Measurements from ENCODE around the gene MRPL2. TPM values are rescaled to one million over a fixed set of nuclear protein-coding genes. Genes with fewer than 3 reads are reported as not detected.

The MRPL2 gene
- total and polyA plus RNA-seq, 4 donors, result 19.6 to 73.9 (median 44.7) TPM

GRCh38 chr6:43016176-43016942 lies 42.9 kb downstream of the MRPL2 start:
- WGBS, result 83% methylated on average over 7 of the region's 7 CpGs
- no peak for TF ChIP-seq RAD21 (IDR thresholded peaks at IDR 0.05)
- no peak for TF ChIP-seq ATF3 (IDR thresholded peaks at IDR 0.05)
- TF ChIP-seq HNF4A (conservative IDR thresholded peaks at IDR 0.05), result no peak
- TF ChIP-seq ZBTB33 (IDR thresholded peaks at IDR 0.05), result no peak
- TF ChIP-seq FOXA2 (IDR thresholded peaks at IDR 0.05), result no peak
- no peak for TF ChIP-seq REST (IDR thresholded peaks at IDR 0.05)
- TF ChIP-seq HNF4G (IDR thresholded peaks at IDR 0.05), result no peak
- TF ChIP-seq MAX (IDR thresholded peaks at IDR 0.05), result no peak
- no peak for TF ChIP-seq JUND (IDR thresholded peaks at IDR 0.05)
- TF ChIP-seq NR2F2 (IDR thresholded peaks at IDR 0.05), result no peak
- TF ChIP-seq GABPA (IDR thresholded peaks at IDR 0.05 in 1 of 2, conservative IDR thresholded peaks at IDR 0.05 in 1 of 2), result no peak
- no peak for TF ChIP-seq CTCF (IDR thresholded peaks at IDR 0.05; ENCODE audit: low read depth, low read length, missing input control)
- TF ChIP-seq FOXA1 (IDR thresholded peaks at IDR 0.05), result no peak
- TF ChIP-seq EGR1 (IDR thresholded peaks at IDR 0.05; ENCODE audit: low read depth in 2 of 2), result no peak
- TF ChIP-seq SP1 (IDR thresholded peaks at IDR 0.05), result no peak
- TF ChIP-seq TAF1 (conservative IDR thresholded peaks at IDR 0.05), result no peak
- TF ChIP-seq YY1 (IDR thresholded peaks at IDR 0.05), result no peak
- TF ChIP-seq RXRA (IDR thresholded peaks at IDR 0.05), result no peak
- Histone ChIP-seq H3K9ac (ENCODE audit: low read depth in 1 of 2, low read length in 2 of 2) (no peak overlapping the region), H3K9me3 (ENCODE audit: control insufficient read depth in 4 of 4, low read length in 3 of 4) (no peaks in the 10 kb centered on the region), H3K36me3 (ENCODE audit: control insufficient read depth in 4 of 4, insufficient read depth in 3 of 4, low read depth in 1 of 4, low read length in 3 of 4) (peaks cover 0 to 33% (median 17%) of the 10 kb centered on the region in 4 donors), H3K27me3 (ENCODE audit: control insufficient read depth in 4 of 4, insufficient read depth in 4 of 4, low read length in 3 of 4) (no peaks in the 10 kb centered on the region), H3K27ac (ENCODE audit: low read depth in 1 of 2, low read length in 2 of 2) (no peak overlapping the region), H3K4me3 (ENCODE audit: low read depth in 1 of 3, low read length in 3 of 3) (no peak overlapping the region), H3K4me1 (ENCODE audit: control insufficient read depth in 4 of 4, insufficient read depth in 4 of 4, low read length in 3 of 4) (peaks cover 5 to 42% (median 29%) of the 10 kb centered on the region in 4 donors)
- DNase-seq (ENCODE audit: low spot score), result no peak

Data from liver (tissue), 9 donors.